H9 (cell line): ENCODE data around the gene SPC24. TPM values are rescaled to one million over a fixed set of nuclear protein-coding genes. Genes with fewer than 3 reads are reported as not detected.

Source experiments
- DNase-seq: peaks from one replicate; pipeline ENCODE4 v3.0.0-alpha.2; 2017
- H2AFZ ChIP-seq: one replicate; pipeline ENCODE4 v1.6.1; 2013; ENCODE audit warnings: mild to moderate bottlenecking, low read length, control low read depth, moderate library complexity
- H2AK5ac ChIP-seq: 2 replicates; pipeline ENCODE4 v1.6.1; 2013; ENCODE audit warnings: low read length, control low read depth, mixed read lengths; ENCODE audit not compliant: insufficient read length
- H2BK120ac ChIP-seq: one replicate; pipeline ENCODE4 v1.6.1; 2013; ENCODE audit warnings: low read depth, mild to moderate bottlenecking, low read length, control low read depth, inconsistent platforms; ENCODE audit not compliant: poor library complexity, severe bottlenecking
- H2BK12ac ChIP-seq: 2 replicates; pipeline ENCODE4 v1.6.1; 2013; ENCODE audit warnings: low read length, control low read depth, mixed read lengths, low read depth; ENCODE audit not compliant: insufficient read length
- H2BK15ac ChIP-seq: 2 replicates; pipeline ENCODE4 v1.6.1; 2013; ENCODE audit warnings: low read depth, low read length, control low read depth
- H2BK20ac ChIP-seq: one replicate; pipeline ENCODE4 v1.6.1; 2013; ENCODE audit warnings: low read depth, mild to moderate bottlenecking, low read length, control low read depth, inconsistent platforms; ENCODE audit not compliant: poor library complexity, severe bottlenecking
- H2BK5ac ChIP-seq: 2 replicates; pipeline ENCODE4 v1.6.1; 2013; ENCODE audit warnings: low read length, control low read depth, mixed read lengths; ENCODE audit not compliant: insufficient read length
- H3K14ac ChIP-seq: 2 replicates; pipeline ENCODE4 v1.6.1; 2013; ENCODE audit warnings: low read length, control low read depth; ENCODE audit not compliant: insufficient read depth
- H3K18ac ChIP-seq: 2 replicates; pipeline ENCODE4 v1.6.1; 2013; ENCODE audit warnings: low read depth, mild to moderate bottlenecking, mixed read lengths, low read length, control low read depth; ENCODE audit not compliant: insufficient read length
- H3K23ac ChIP-seq: 2 replicates; pipeline ENCODE4 v1.6.1; 2013; ENCODE audit warnings: low read length, control low read depth, mixed read lengths, low read depth; ENCODE audit not compliant: insufficient read length
- H3K23me2 ChIP-seq: 2 replicates; pipeline ENCODE4 v1.6.1; 2013; ENCODE audit warnings: low read depth, mild to moderate bottlenecking, mixed read lengths, low read length, control low read depth; ENCODE audit not compliant: insufficient read length, poor library complexity, severe bottlenecking
- H3K27ac ChIP-seq: 2 replicates; pipeline ENCODE4 v1.5.1; 2013; ENCODE audit warnings: low read length, control low read depth, mixed read lengths, low read depth; ENCODE audit not compliant: insufficient read length
- H3K27me3 ChIP-seq: 2 replicates; pipeline ENCODE4 v1.6.1; 2013; ENCODE audit warnings: low read length, control low read depth, inconsistent platforms; ENCODE audit not compliant: insufficient read depth
- H3K4ac ChIP-seq: 2 replicates; pipeline ENCODE4 v1.6.1; 2013; ENCODE audit warnings: low read depth, mild to moderate bottlenecking, control low read depth, inconsistent platforms, low read length, moderate library complexity
- H3K4me1 ChIP-seq: 2 replicates; pipeline ENCODE4 v1.6.1; 2013; ENCODE audit warnings: low read length, control low read depth, inconsistent platforms; ENCODE audit not compliant: insufficient read depth
- H3K4me2 ChIP-seq: 2 replicates; pipeline ENCODE4 v1.6.1; 2013; ENCODE audit warnings: low read length, control low read depth, mixed read lengths; ENCODE audit not compliant: insufficient read length, insufficient read depth
- H3K56ac ChIP-seq: 2 replicates; pipeline ENCODE4 v1.6.1; 2013; ENCODE audit warnings: low read depth, mild to moderate bottlenecking, mixed read lengths, low read length, control low read depth; ENCODE audit not compliant: insufficient read length
- H3K79me1 ChIP-seq: 2 replicates; pipeline ENCODE4 v1.6.1; 2013; ENCODE audit warnings: low read depth, mild to moderate bottlenecking, moderate library complexity, low read length, control low read depth, inconsistent platforms; ENCODE audit not compliant: insufficient read depth, poor library complexity, severe bottlenecking
- H3K79me2 ChIP-seq: 2 replicates; pipeline ENCODE4 v1.6.1; 2013; ENCODE audit warnings: low read length, control low read depth, inconsistent platforms; ENCODE audit not compliant: insufficient read depth
- H3K9ac ChIP-seq: 2 replicates; pipeline ENCODE4 v1.6.1; 2013; ENCODE audit warnings: low read length, control low read depth, mixed read lengths; ENCODE audit not compliant: insufficient read length; ENCODE audit errors: extremely low read depth
- H3K9me3 ChIP-seq: one replicate; pipeline ENCODE4 v1.6.1; 2013; ENCODE audit warnings: low read depth, low read length, inconsistent platforms; ENCODE audit not compliant: control insufficient read depth
- H3T11ph ChIP-seq: one replicate; pipeline ENCODE4 v1.6.1; 2013; ENCODE audit warnings: mild to moderate bottlenecking, low read length, control low read depth, inconsistent platforms
- H4K20me1 ChIP-seq: one replicate; pipeline ENCODE4 v1.6.1; 2013; ENCODE audit not compliant: control insufficient read depth, insufficient read length, insufficient read depth
- H4K5ac ChIP-seq: 2 replicates; pipeline ENCODE4 v1.6.1; 2013; ENCODE audit warnings: low read depth, mild to moderate bottlenecking, mixed read lengths, low read length, control low read depth; ENCODE audit not compliant: insufficient read length
- H4K8ac ChIP-seq: replicated peaks from 2 replicates; pipeline ENCODE4 v1.6.1; 2013; ENCODE audit warnings: low read length, control low read depth, mixed read lengths, low read depth; ENCODE audit not compliant: insufficient read length
- H4K91ac ChIP-seq: 2 replicates; pipeline ENCODE4 v1.6.1; 2013; ENCODE audit warnings: low read depth, mild to moderate bottlenecking, moderate library complexity, mixed read lengths, low read length, control low read depth; ENCODE audit not compliant: insufficient read length
- H3K27ac Mint-ChIP-seq, 3 experiments: 2 replicates in 2 of 3; 3 replicates in 1 of 3; pipeline ENCODE4 v1.8.0; 2020 to 2021; ENCODE audit warnings: mixed read lengths in 3 of 3, mild to moderate bottlenecking in 1 of 3, moderate library complexity in 1 of 3
- H3K27me3 Mint-ChIP-seq: 2 replicates; pipeline ENCODE4 v1.8.0; 2021; ENCODE audit warnings: low read depth, mild to moderate bottlenecking, moderate library complexity, mixed read lengths
- H3K36me3 Mint-ChIP-seq, 3 experiments: 2 replicates in 2 of 3; 3 replicates in 1 of 3; pipeline ENCODE4 v1.8.0; 2020 to 2021; ENCODE audit warnings: low read depth in 3 of 3, mixed read lengths in 3 of 3; ENCODE audit not compliant: insufficient read depth in 1 of 3
- H3K4me1 Mint-ChIP-seq, 2 experiments: 2 replicates each; pipeline ENCODE4 v1.8.0; 2020; ENCODE audit warnings: mixed read lengths in 2 of 2
- H3K4me3 Mint-ChIP-seq, 2 experiments: 2 replicates in 1 of 2; 3 replicates in 1 of 2; pipeline ENCODE4 v1.8.0; 2020 to 2021; ENCODE audit warnings: mild to moderate bottlenecking in 2 of 2, mixed read lengths in 2 of 2, moderate library complexity in 1 of 2
- H3K9me3 Mint-ChIP-seq, 2 experiments: 2 replicates in 1 of 2; 3 replicates in 1 of 2; pipeline ENCODE4 v1.8.0; 2020; ENCODE audit warnings: mild to moderate bottlenecking in 2 of 2, mixed read lengths in 2 of 2, moderate library complexity in 1 of 2
- CTCF ChIP-seq: fragments of 200-600 bp; sonication (generic); conservative IDR thresholded peaks from 3 replicates; pipeline ENCODE4 v1.8.0; 2021; ENCODE audit warnings: antibody characterized with exemption, mild to moderate bottlenecking
- WGBS: extraction: QIAGEN DNeasy Blood & Tissue Kit; methylation state at CpG from one replicate; pipeline ENCODE4 v1.1.7; 2013; ENCODE audit warnings: missing lambda C conversion rate, low lambda C conversion rate, mixed read lengths; ENCODE audit not compliant: insufficient read length; ENCODE audit errors: extremely low coverage; 5-methylcytosine and 5-hydroxymethylcytosine counted together
- total RNA-seq: library from RNA; stranded (reverse); gene quantifications from 2 replicates; pipeline ENCODE4 v1.2.1, GENCODE V29; 2021

The SPC24 gene
- total RNA-seq, 1 experiment from 2014 or later = 51.5 TPM

DNA sequence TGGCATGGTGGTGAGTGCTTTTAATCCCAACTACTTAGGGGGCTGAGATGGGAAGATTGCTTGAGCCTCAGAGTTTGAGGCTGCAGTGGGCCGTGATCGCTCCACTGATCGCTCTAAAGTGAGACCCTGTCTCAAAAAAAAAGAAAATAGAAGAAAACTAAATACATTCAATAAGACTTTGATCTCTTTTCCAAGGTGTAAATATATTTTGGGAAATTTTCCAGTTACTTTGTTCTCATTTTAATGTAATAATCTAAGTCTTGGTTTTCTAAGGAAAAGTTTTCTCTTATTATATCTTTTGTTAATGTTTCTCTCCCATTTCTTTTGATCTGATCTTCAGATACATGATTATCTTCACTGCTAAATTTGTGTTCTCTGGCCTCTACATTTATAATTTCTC lies 56.7 kb downstream of the SPC24 start:
- H3K23ac ChIP-seq = no peak overlapping the region
- H2BK120ac ChIP-seq = no peak overlapping the region
- H3K23me2 ChIP-seq = no peaks in the 10 kb centered on the region
- H4K20me1 ChIP-seq = no peaks in the 10 kb centered on the region
- H4K8ac ChIP-seq = no peak overlapping the region
- H2AFZ ChIP-seq = no peak overlapping the region
- Mint-ChIP-seq H3K27me3 (no peaks in the 10 kb centered on the region), H3K4me1 (peaks cover 12 to 14% of the 10 kb centered on the region in 2 experiments; a peak in 2 of 4 replicates), H3K4me3 (no peak overlapping the region), H3K36me3 (peaks cover 58 to 81% (median 76%) of the 10 kb centered on the region in 3 experiments; a peak in 6 of 7 replicates), H3K27ac (peak overlapping the region in 2 of 3 experiments; percentile 81 to 92; a peak in 5 of 7 replicates), H3K9me3 (no peaks in the 10 kb centered on the region)
- H3K9ac ChIP-seq = no peak overlapping the region
- no peak overlapping the region for H3K4ac ChIP-seq
- no peak overlapping the region for H4K5ac ChIP-seq
- H3K14ac ChIP-seq = no peak overlapping the region
- H2BK12ac ChIP-seq = no peak overlapping the region
- DNase-seq = no peak
- TF ChIP-seq CTCF = no peak
- H2BK20ac ChIP-seq = no peak overlapping the region
- WGBS = no CpG with 5 or more reads among the region's 3 CpGs
- H3T11ph ChIP-seq = no peak overlapping the region
- no peak overlapping the region for H4K91ac ChIP-seq
- peaks cover 7% of the 10 kb centered on the region for H3K79me1 ChIP-seq
- no peak overlapping the region for H2BK5ac ChIP-seq
- H3K4me2 ChIP-seq = no peak overlapping the region
- H3K18ac ChIP-seq = no peak overlapping the region
- H3K4me1 ChIP-seq = 0 out of 2 replicates have a peak, but pooled peaks cover 3% of the 10 kb centered on the region
- H3K56ac ChIP-seq = no peak overlapping the region
- H3K27ac ChIP-seq = no peak overlapping the region
- no peak overlapping the region for H2AK5ac ChIP-seq
- no peaks in the 10 kb centered on the region for H3K9me3 ChIP-seq
- H2BK15ac ChIP-seq = no peak overlapping the region
- H3K27me3 ChIP-seq = no peaks in the 10 kb centered on the region
- peaks cover 37% of the 10 kb centered on the region for H3K79me2 ChIP-seq
